K562 (cell line): ENCODE results near the gene ADPRHL1.

Experiments used
- BRD9 ChIP-seq: fragments of 450-650 bp; IDR thresholded peaks from 2 replicates; pipeline ENCODE4 v1.6.1; 2018; ENCODE audit warnings: low read depth; ENCODE audit not compliant: partially characterized antibody
- CHD2 ChIP-seq: IDR thresholded peaks from 2 replicates; pipeline ENCODE4 v1.6.1; 2011; ENCODE audit warnings: low read depth, low read length
- CTCF ChIP-seq, 3 experiments: IDR thresholded peaks in 2 of 3; conservative IDR thresholded peaks in 1 of 3; 2 replicates each; pipeline ENCODE4 v1.5.1; 2011 to 2012; ENCODE audit warnings: low read length in 3 of 3, mild to moderate bottlenecking in 3 of 3, control low read depth in 2 of 3, improper control_type of control experiment in 1 of 3, inconsistent platforms in 1 of 3, low read depth in 1 of 3, mixed read lengths in 1 of 3, moderate library complexity in 1 of 3; ENCODE audit not compliant: insufficient read depth in 2 of 3
- IRF2 ChIP-seq: sonication (generic); formaldehyde crosslinking; IDR thresholded peaks from 2 replicates; pipeline ENCODE4 v1.8.1; 2022; ENCODE audit warnings: mild to moderate bottlenecking, missing genetic modification reagents
- NBN ChIP-seq: fragments of 450-650 bp; IDR thresholded peaks from 2 replicates; pipeline ENCODE4 v1.6.1; 2016; ENCODE audit warnings: low read depth, mild to moderate bottlenecking
- POLR2A ChIP-seq: fragments of 450-650 bp; conservative IDR thresholded peaks from 2 replicates; pipeline ENCODE4 v1.6.1; 2016
- SIX5 ChIP-seq, 2 experiments: IDR thresholded peaks; 2 replicates each; pipeline ENCODE4 v1.6.1; 2011; ENCODE audit warnings: low read length in 2 of 2, borderline replicate concordance in 1 of 2, low read depth in 1 of 2, mild to moderate bottlenecking in 1 of 2, moderate library complexity in 1 of 2; ENCODE audit not compliant: insufficient read depth in 1 of 2
- SP1 ChIP-seq: sonication (generic); formaldehyde crosslinking; IDR thresholded peaks from 2 replicates; pipeline ENCODE4 v1.8.1; 2022; ENCODE audit warnings: mild to moderate bottlenecking, missing genetic modification reagents
- ZFP30 ChIP-seq: fragments of 250-450 bp; sonication (Bioruptor Pico); IDR thresholded peaks from 2 replicates; pipeline ENCODE4 v1.8.0; 2022; ENCODE audit warnings: moderate library complexity, mild to moderate bottlenecking, inconsistent platforms, borderline replicate concordance
- ZNF197 ChIP-seq: fragments of 200-800 bp; sonication (Bioruptor generic); IDR thresholded peaks from 2 replicates; pipeline ENCODE4 v1.6.1; 2016; ENCODE audit warnings: low read depth, missing genetic modification characterization, missing compliant biosample characterization
- ZNF639 ChIP-seq, 2 experiments: fragments of 200-800 bp in 1 of 2; sonication (Bioruptor generic) in 1 of 2; sonication (generic) in 1 of 2; formaldehyde crosslinking in 1 of 2; IDR thresholded peaks in 1 of 2; conservative IDR thresholded peaks in 1 of 2; 2 replicates each; pipeline versions ENCODE4 v1.5.0 to v1.6.1; 2016 to 2020; ENCODE audit warnings: missing compliant biosample characterization in 1 of 2, missing genetic modification characterization in 1 of 2, missing genetic modification reagents in 1 of 2
- ZZZ3 ChIP-seq: fragments of 450-650 bp; IDR thresholded peaks from 2 replicates; pipeline ENCODE4 v1.6.1; 2016; ENCODE audit warnings: antibody characterized with exemption, mild to moderate bottlenecking, moderate library complexity

DNA sequence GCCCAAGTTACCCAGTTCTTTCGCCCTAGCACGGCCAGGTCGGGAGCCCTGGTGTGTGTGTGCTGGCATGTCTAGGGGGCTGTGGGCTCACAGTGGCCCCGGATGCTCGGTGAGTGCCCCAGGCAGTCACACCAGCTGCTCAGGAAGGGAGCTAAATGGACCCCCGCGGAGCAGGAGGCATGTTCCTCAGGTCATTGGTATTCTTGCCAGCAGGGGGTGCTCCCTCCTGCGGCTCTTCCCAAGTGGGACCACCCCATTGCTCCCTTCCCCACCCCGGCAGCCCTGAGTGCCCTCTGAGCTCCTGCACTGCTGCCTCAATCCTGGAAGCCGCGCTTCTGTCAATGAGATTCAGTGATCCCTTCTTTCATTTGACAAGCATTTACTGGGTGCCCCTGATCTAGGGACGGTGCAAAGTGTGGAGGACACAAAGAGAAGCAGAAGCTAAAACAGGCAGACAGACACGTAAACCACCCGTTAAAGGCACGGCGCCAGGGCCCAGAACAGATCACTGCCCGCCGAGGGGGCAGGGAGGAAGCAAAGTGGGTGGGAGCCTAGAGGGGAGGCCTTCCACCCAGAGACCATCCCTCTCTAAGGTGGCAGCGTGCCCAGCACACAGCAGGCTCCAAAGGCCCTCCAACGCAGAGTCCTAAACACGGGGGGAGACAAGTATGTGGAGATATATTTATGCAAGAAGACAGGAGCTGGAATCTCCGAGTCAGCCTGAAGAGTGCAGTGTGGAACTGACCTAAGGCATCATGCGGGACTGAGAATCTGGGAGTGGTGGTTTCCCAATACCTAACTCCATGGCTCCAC is 5.2 kb upstream of the ADPRHL1 start:
- TF ChIP-seq ZNF197 (CRISPR knock-in tag) = no peak
- TF ChIP-seq CTCF (IDR thresholded peaks at IDR 0.05 in 2 of 3, conservative IDR thresholded peaks at IDR 0.05 in 1 of 3; ENCODE audit: insufficient read depth in 2 of 3, low read depth in 1 of 3, low read length in 3 of 3) = peak; percentile 20 to 54 (median 25); a peak in 4 of 6 replicates
- no peak for TF ChIP-seq BRD9
- TF ChIP-seq NBN = no peak
- TF ChIP-seq ZFP30 (CRISPR knock-in tag) = no peak
- TF ChIP-seq SP1 = no peak
- TF ChIP-seq IRF2 (CRISPR knock-in tag) = no peak
- TF ChIP-seq CHD2 = no peak
- no peak for TF ChIP-seq SIX5 (IDR thresholded peaks at IDR 0.05; ENCODE audit: borderline replicate concordance in 1 of 2, insufficient read depth in 1 of 2, low read depth in 1 of 2, low read length in 2 of 2)
- no peak for TF ChIP-seq POLR2A
- TF ChIP-seq ZZZ3 = no peak
- no peak for TF ChIP-seq ZNF639 (CRISPR knock-in tag; conservative IDR thresholded peaks at IDR 0.05 in 1 of 2, IDR thresholded peaks at IDR 0.05 in 1 of 2)
